ENCODE data around the gene FGGY.
"Not testable (repeated sequence)": the region's sequence is repeated elsewhere in the genome, so short reads cannot be mapped to it uniquely, and the experiment has no call there.

FGGY gene

DNA sequence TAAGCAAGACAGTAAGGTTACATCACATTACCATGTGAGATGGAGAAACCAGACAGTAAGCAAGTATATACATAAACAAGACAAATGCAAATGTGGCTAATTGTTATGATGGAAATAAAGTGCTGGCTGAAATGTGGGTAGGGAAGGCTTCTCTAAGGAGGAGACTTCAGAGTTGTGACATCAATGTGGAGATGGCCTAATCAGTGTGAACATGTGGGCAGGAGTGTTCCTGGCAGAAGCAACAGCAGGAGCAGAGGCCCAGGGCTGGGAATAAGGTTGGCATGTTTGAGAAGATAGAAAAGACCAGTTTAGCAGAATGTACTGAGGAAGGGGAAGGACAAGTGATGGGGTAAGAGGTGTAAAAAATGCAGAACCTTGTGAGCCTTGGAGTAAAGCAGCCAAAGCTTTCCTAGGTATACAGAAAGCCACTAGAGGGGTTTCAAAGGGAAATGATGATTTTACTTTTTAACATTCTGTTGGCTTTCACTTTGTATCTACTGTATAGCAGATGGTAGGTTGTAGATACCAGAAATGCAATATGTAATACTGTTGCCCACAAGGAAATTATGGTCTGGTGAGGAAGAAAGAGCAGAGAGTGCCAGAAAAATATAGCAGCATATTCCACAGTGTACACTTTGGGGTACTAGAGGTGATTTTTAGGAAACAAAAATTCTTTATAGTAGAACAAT lies 197.4 kb downstream of the FGGY start:
- no peak for DNase-seq

DNA sequence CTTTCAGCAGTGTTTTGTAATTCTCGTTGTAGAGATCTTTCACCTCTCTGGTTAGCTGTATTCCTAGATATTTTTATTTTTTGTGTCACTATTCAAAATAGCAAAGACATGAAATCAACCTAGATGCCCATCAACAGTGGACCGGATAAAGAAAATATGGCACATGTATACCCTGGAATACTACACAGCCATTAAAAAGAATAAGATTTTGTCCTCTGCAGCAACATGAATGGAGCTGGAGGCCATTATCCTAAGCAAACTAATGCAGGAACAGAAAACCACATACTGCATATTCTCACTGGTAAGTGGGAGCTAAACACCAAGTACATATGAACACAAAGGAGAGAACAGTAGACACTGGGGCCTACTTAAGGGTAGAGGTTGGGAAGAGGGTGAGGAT lies 199.3 kb downstream of the FGGY start:
- DNase-seq = not testable (repeated sequence)

- DNase-seq = no peak
Observed at GRCh38 chr1:59497616-59498015, 200.7 kb downstream of the FGGY start.

- no peak for DNase-seq
Observed at GRCh38 chr1:59498640-59499039, 201.7 kb downstream of the FGGY start.

- no peak for DNase-seq
Observed at GRCh38 chr1:59499273-59499942, 202.5 kb downstream of the FGGY start.

DNA sequence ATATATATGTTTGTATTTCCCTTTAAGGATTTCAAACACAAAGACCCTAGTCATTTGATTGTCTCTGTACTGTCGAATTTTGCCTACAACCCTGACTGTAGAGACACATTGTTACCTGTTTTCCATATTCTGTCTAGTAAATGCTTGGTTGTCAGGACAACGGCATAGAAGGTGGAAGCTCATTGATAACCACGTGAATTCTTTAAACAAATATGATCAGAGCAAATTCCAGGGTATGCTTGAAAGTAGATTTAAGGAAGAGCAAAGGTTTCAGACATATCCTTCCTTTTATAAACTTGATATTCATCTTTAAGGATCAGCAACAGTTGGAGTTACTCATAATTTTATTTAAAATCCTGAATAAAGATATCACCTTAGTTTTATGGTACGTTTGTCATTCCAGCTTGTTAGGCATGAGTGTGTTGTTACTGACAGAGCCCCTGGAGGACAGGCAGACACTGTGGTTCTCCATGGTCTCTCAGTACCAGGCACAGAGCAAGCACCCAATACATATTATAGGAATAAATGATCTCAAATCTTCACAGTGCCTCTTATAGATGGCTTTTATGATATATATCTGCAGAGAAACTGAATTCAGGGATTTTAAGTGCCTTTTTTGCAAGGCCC lies 203.2 kb downstream of the FGGY start:
- DNase-seq = no peak

GRCh38 chr1:59500950-59501742 lies 204.3 kb downstream of the FGGY start:
- no peak for DNase-seq

GRCh38 chr1:59502009-59502691 lies 205.3 kb downstream of the FGGY start:
- no peak for DNase-seq

- no peak for DNase-seq
Observed at GRCh38 chr1:59504276-59504675, 207.4 kb downstream of the FGGY start.

- no peak for DNase-seq
Observed at GRCh38 chr1:59505596-59506028, 208.7 kb downstream of the FGGY start.

GRCh38 chr1:59506952-59507351 lies 210.1 kb downstream of the FGGY start:
- DNase-seq = no peak

DNA sequence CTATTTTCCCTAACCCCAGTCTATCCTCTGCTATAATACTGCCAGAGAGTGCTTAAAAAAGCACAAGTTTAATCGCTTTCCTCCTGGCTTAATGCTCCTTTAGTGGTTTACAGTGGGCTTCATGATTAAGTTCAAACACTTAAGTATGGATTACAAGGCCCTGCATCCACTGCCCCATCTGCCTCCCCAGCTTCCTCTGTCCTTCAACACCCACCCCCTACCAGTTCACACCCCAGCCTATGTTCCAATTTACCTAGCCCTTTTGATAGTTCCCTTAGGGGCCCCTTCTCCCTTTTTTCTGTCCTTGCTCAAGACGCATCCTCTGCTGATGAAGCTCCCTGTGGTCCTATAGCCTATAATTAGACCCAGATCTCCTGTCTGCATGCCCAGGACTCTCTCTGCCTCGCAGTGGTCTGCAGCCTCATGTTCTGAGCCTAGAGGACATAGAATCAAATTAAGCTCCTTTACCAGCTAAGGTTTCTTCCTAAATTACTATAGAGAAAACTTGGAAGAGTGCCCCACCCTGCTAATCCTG lies 212.5 kb downstream of the FGGY start:
- DNase-seq = no peak

DNA sequence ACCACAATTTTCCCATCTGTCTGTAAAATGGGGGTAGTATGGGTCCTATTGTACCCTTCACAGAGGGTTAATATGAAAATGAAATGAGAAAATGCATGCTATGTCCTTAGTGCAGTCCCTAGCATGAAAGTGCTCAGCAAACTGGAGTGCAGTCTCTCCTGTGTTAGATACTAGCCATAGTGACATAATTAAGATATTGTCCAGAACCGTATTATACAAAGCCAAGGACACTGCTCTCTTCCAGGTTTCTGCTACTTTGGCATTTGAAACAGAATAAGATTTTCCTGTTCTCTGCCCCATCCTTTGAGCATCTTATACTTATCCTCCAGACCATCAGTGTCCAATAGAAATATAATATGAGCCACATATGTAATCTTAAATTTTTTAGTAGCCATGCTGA lies 213.4 kb downstream of the FGGY start:
- no peak for DNase-seq

GRCh38 chr1:59511476-59512465 lies 214.9 kb downstream of the FGGY start:
- no peak for DNase-seq

GRCh38 chr1:59512702-59513101 lies 215.8 kb downstream of the FGGY start:
- no peak for DNase-seq

GRCh38 chr1:59514061-59514909 lies 217.4 kb downstream of the FGGY start:
- no peak for DNase-seq

DNA sequence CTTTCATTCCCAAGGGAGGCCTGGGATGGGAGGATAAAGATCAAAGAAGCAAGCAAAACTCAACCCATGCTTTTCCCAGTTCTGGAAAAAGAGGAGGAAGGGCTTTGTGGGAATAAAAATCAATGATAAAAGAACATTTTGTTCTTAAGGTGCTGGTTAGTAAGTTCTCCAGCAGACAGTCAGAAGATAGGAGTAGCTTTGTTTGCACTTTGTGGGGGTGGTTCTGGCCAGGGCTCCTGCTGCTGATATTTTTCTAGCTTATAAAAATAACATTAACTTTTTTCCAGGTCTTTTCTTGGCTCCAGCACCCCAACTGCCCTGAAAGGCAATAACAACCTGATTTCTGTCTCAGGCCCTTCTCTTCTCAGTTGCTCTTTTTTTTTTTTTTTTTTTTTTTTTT lies 220.0 kb downstream of the FGGY start:
- no peak for DNase-seq

GRCh38 chr1:59520194-59520593 lies 223.3 kb downstream of the FGGY start:
- DNase-seq = no peak

DNA sequence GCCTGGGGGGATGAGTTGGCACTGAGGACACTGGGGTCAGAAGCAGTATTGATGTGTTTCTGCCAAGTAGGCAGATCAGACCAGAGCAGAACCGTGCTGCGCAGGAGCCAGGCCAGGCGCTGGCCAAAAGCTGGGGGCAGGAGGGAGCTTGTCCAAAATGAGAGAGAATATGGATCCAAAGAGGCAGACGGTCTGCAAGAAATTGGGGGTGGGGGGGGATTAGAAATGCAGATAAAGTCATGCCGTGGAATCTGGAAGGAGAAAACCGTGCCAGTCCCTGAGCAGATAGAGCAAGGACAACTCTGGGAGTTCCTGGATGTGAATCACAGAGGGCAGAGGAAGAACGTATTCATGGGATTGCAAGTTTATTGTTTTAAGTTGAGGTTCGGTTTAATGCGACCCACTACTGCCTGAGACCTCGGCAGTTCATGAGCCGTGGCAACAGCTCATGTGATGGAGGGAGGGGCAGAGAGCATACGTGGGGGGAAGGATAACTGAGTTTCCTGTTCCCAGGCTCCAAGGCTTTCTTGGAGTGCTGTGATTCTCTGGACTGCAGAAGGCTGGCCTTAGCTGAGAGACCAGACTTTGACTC lies 224.0 kb downstream of the FGGY start:
- no peak for DNase-seq

- no peak for DNase-seq
Observed at GRCh38 chr1:59521456-59521855, 224.6 kb downstream of the FGGY start.
